Measurements from ENCODE around the gene SPON2.

DNA sequence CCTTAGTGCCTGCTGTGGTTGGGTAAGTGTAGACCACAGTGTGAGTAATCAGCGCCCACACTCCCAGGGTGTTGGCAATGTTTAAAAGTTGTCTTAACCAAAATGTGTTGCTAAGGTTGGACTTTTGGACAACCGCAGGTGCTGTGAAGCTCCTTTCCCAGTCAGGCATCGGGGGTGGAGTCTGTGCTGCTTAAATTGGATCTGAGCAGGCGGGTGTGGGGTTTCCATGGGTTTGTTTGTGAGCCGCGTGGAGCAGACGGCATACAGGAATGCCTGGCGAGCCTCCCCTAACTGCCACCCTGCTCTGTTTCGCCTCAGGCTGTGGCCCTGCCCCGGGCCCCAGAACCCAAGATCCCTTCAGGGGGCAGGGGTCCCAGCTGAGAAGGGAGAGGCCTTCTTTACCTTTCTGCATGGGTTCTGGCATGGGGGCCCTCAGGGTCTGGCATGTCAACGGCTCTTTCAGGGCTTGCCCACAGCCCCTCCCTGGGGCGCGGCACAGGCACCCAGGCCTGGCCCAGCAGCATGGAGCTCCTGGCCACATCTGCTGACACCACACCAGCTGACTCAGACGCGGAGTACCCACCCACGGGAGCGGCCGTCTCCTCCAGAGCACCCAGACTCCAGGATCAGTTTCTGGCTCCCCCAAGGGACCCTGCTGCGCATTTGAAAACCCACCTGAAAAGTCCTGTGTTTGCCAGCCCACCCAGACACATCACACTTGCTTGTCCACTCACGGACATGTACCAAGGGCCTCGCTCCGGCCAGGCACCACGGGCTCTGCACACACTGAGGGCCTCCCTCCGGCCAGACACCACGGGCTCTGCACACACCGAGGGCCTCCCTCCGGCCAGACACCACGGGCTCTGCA is 5.1 kb upstream of the SPON2 start:
- TF ChIP-seq, protein P1, sequence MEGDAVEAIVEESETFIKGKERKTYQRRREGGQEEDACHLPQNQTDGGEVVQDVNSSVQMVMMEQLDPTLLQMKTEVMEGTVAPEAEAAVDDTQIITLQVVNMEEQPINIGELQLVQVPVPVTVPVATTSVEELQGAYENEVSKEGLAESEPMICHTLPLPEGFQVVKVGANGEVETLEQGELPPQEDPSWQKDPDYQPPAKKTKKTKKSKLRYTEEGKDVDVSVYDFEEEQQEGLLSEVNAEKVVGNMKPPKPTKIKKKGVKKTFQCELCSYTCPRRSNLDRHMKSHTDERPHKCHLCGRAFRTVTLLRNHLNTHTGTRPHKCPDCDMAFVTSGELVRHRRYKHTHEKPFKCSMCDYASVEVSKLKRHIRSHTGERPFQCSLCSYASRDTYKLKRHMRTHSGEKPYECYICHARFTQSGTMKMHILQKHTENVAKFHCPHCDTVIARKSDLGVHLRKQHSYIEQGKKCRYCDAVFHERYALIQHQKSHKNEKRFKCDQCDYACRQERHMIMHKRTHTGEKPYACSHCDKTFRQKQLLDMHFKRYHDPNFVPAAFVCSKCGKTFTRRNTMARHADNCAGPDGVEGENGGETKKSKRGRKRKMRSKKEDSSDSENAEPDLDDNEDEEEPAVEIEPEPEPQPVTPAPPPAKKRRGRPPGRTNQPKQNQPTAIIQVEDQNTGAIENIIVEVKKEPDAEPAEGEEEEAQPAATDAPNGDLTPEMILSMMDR (IDR thresholded peaks at IDR 0.05) = no peak
- TF ChIP-seq, protein P2, sequence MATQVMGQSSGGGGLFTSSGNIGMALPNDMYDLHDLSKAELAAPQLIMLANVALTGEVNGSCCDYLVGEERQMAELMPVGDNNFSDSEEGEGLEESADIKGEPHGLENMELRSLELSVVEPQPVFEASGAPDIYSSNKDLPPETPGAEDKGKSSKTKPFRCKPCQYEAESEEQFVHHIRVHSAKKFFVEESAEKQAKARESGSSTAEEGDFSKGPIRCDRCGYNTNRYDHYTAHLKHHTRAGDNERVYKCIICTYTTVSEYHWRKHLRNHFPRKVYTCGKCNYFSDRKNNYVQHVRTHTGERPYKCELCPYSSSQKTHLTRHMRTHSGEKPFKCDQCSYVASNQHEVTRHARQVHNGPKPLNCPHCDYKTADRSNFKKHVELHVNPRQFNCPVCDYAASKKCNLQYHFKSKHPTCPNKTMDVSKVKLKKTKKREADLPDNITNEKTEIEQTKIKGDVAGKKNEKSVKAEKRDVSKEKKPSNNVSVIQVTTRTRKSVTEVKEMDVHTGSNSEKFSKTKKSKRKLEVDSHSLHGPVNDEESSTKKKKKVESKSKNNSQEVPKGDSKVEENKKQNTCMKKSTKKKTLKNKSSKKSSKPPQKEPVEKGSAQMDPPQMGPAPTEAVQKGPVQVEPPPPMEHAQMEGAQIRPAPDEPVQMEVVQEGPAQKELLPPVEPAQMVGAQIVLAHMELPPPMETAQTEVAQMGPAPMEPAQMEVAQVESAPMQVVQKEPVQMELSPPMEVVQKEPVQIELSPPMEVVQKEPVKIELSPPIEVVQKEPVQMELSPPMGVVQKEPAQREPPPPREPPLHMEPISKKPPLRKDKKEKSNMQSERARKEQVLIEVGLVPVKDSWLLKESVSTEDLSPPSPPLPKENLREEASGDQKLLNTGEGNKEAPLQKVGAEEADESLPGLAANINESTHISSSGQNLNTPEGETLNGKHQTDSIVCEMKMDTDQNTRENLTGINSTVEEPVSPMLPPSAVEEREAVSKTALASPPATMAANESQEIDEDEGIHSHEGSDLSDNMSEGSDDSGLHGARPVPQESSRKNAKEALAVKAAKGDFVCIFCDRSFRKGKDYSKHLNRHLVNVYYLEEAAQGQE (IDR thresholded peaks at IDR 0.05; ENCODE audit: insufficient read depth in 1 of 2, low read depth in 2 of 2, low read length in 1 of 2) = no peak

Data from Panc1 (cell line).